HepG2 (cell line): ENCODE measurements around the gene SLU7. TPM values are rescaled to one million over a fixed set of nuclear protein-coding genes. Genes with fewer than 3 reads are reported as not detected.
"Not testable (repeated sequence)": the region's sequence is repeated elsewhere in the genome, so short reads cannot be mapped to it uniquely, and the experiment has no call there.

Experiments used
- ATAC-seq: fragments of 200-7000 bp; cut with Tn5 transposase; 3 replicates; pipeline ENCODE4 v1.9.1; 2020; ENCODE audit warnings: mild to moderate bottlenecking, moderate library complexity
- BruUV-seq: library from RNA; stranded (reverse); fragments of 400-500 nt; replicated peaks from 2 replicates; lab custom pipeline; 2021; lab: Mats Ljungman, UMichigan
- CTCF ChIA-PET: fragments of 300-600 bp; formaldehyde crosslinking; extraction: SDS; loops from one replicate; lab custom pipeline; 2021; ENCODE audit warnings: low total read pairs, inconsistent platforms, low intra/inter-chr PET ratio; lab: Yijun Ruan, JAX
- POLR2A ChIA-PET: fragments of 350-600 bp; sonication (Branson Sonifier 250); formaldehyde crosslinking; loops from one replicate; lab custom pipeline; 2020; ENCODE audit warnings: antibody characterized with exemption, inconsistent platforms; lab: Yijun Ruan, JAX
- DNase-seq: peaks from one replicate; pipeline ENCODE4 v3.0.0-alpha.2; 2015; ENCODE audit warnings: low spot score
- FAIRE-seq: peaks from 3 replicates; lab custom pipeline; 2011; peaks lifted over from hg19 to GRCh38; lab: Jason Lieb, UNC
- H2AFZ ChIP-seq: one replicate; pipeline ENCODE4 v1.6.1; 2011; ENCODE audit warnings: low read length, inconsistent platforms
- H3K27ac ChIP-seq: fragments of 300-600 bp; 3 replicates; pipeline ENCODE4 v1.8.0; 2011; ENCODE audit warnings: mixed run types, mild to moderate bottlenecking, mixed read lengths, low read length, inconsistent platforms; ENCODE audit not compliant: insufficient read depth; ENCODE audit errors: extremely low read length
- H3K27me3 ChIP-seq, 2 experiments: fragments of 200-600 bp in 1 of 2; 2 replicates in 1 of 2; 3 replicates in 1 of 2; pipeline versions ENCODE4 v1.6.0 to v1.8.0; 2011; ENCODE audit warnings: low read length in 2 of 2, mild to moderate bottlenecking in 2 of 2, moderate library complexity in 2 of 2, inconsistent platforms in 1 of 2; ENCODE audit not compliant: insufficient read depth in 2 of 2, control insufficient read depth in 1 of 2
- H3K36me3 ChIP-seq, 2 experiments: fragments of 200-600 bp in 1 of 2; replicated peaks in 1 of 2; 2 replicates in 1 of 2; 3 replicates in 1 of 2; pipeline versions ENCODE4 v1.5.1 to v1.8.0; 2011; ENCODE audit warnings: low read length in 2 of 2, inconsistent platforms in 1 of 2; ENCODE audit not compliant: insufficient read depth in 2 of 2, control insufficient read depth in 1 of 2
- H3K4me1 ChIP-seq: 2 replicates; pipeline ENCODE4 v1.5.1; 2012; ENCODE audit warnings: low read length, inconsistent platforms; ENCODE audit not compliant: insufficient read depth
- H3K4me2 ChIP-seq: 2 replicates; pipeline ENCODE4 v1.6.0; 2011; ENCODE audit warnings: low read depth, low read length, inconsistent platforms
- H3K4me3 ChIP-seq, 3 experiments: fragments of 200-600 bp in 1 of 3; sonication (generic), shearing (Covaris generic) in 1 of 3; replicated peaks in 1 of 3; 2 replicates each; pipeline ENCODE4 v1.5.1; 2011 to 2016; ENCODE audit warnings: low read length in 3 of 3, inconsistent platforms in 2 of 3, low read depth in 2 of 3, mild to moderate bottlenecking in 2 of 3, control low read depth in 1 of 3, mixed read lengths in 1 of 3; ENCODE audit not compliant: insufficient read depth in 1 of 3
- H3K79me2 ChIP-seq: one replicate; pipeline ENCODE4 v1.6.1; 2011; ENCODE audit warnings: low read length, inconsistent platforms; ENCODE audit not compliant: insufficient read depth
- H3K9ac ChIP-seq: 2 replicates; pipeline ENCODE4 v1.6.0; 2011; ENCODE audit warnings: mild to moderate bottlenecking, low read depth, low read length, inconsistent platforms; ENCODE audit not compliant: insufficient read depth
- H3K9me3 ChIP-seq: 2 replicates; pipeline ENCODE4 v1.5.1; 2012; ENCODE audit warnings: mild to moderate bottlenecking, low read length
- H4K20me1 ChIP-seq: 2 replicates; pipeline ENCODE4 v1.6.0; 2011; ENCODE audit warnings: inconsistent platforms, mild to moderate bottlenecking, low read length, moderate library complexity; ENCODE audit not compliant: insufficient read depth
- ADNP ChIP-seq: sonication (generic); formaldehyde crosslinking; IDR thresholded peaks from 2 replicates; pipeline ENCODE4 v1.4.0; 2020; ENCODE audit warnings: missing genetic modification reagents
- KDM2A ChIP-seq: sonication (generic); formaldehyde crosslinking; IDR thresholded peaks from 2 replicates; pipeline ENCODE4 v1.4.0; 2020; ENCODE audit warnings: low read depth, missing genetic modification reagents, borderline replicate concordance
- KDM5B ChIP-seq: sonication (generic); formaldehyde crosslinking; IDR thresholded peaks from 2 replicates; pipeline ENCODE4 v1.4.0; 2020; ENCODE audit warnings: missing genetic modification reagents, mild to moderate bottlenecking, borderline replicate concordance
- KMT2B ChIP-seq: IDR thresholded peaks from 2 replicates; pipeline ENCODE4 v1.6.1; 2016; ENCODE audit warnings: missing genetic modification reagents, missing compliant biosample characterization
- RXRA ChIP-seq: sonication (generic); formaldehyde crosslinking; IDR thresholded peaks from 2 replicates; pipeline ENCODE4 v1.5.1; 2020; ENCODE audit warnings: missing genetic modification reagents
- ZNF451 ChIP-seq: sonication (generic); formaldehyde crosslinking; IDR thresholded peaks from 2 replicates; pipeline ENCODE4 v1.5.0; 2020; ENCODE audit warnings: mild to moderate bottlenecking, missing genetic modification reagents
- ZNF670 ChIP-seq: sonication (generic); formaldehyde crosslinking; IDR thresholded peaks from 2 replicates; pipeline ENCODE4 v1.8.0; 2022; ENCODE audit warnings: mild to moderate bottlenecking, missing genetic modification reagents, borderline replicate concordance
- WGBS: methylation state at CpG from one replicate; pipeline ENCODE4 v1.1.6; 2017; ENCODE audit warnings: low lambda C conversion rate; 5-methylcytosine and 5-hydroxymethylcytosine counted together
- in situ Hi-C: cut with HindIII; loops from 2 replicates; pipeline ENCODE4 v1.10.0; 2017; ENCODE audit warnings: low pct_unique_long_range_greater_than_20kb; ENCODE audit not compliant: extremely low pct_ligation_motif_present
- intact Hi-C: fragments of 100-400 bp; cut with micrococcal nuclease; formaldehyde crosslinking; loops from one replicate; pipeline ENCODE4 v1.10.0; 2022; ENCODE audit not compliant: unreplicated experiment
- polyA plus RNA-seq, 8 experiments: library from polyadenylated mRNA; depleted of rRNA in 3 of 8; stranded (reverse) in 7 of 8; unstranded in 1 of 8; fragments of >200 nt; fragmentation: Illumina TruSeq in 4 of 8; extraction: Trizol in 4 of 8; gene quantifications; 2 replicates each; pipeline versions ENCODE4 v1.2.1 to v1.2.3, GENCODE V29; 2011 to 2016; ENCODE audit warnings: low read depth in 4 of 8, missing spikeins in 1 of 8, mixed read lengths in 1 of 8; ENCODE audit not compliant: insufficient read depth in 1 of 8
- total RNA-seq, 5 experiments: library from RNA; depleted of rRNA; stranded (reverse); fragments of >200 nt; fragmentation: Illumina TruSeq; extraction: Trizol; gene quantifications; 2 replicates each; pipeline ENCODE4 v1.2.3, GENCODE V29; 2016; ENCODE audit warnings: low read depth in 1 of 5
- TF ChIP-seq, protein P1 (sequence below): sonication (generic); formaldehyde crosslinking; conservative IDR thresholded peaks from 2 replicates; pipeline ENCODE4 v1.8.0; 2022; ENCODE audit warnings: low read depth, missing genetic modification reagents

SLU7 gene
- total and polyA plus RNA-seq, 2 of the 13 experiments (the other 11 are each of a cell fraction or from before 2014, with no cell fraction given), result 24.0 to 39.2 TPM

DNA sequence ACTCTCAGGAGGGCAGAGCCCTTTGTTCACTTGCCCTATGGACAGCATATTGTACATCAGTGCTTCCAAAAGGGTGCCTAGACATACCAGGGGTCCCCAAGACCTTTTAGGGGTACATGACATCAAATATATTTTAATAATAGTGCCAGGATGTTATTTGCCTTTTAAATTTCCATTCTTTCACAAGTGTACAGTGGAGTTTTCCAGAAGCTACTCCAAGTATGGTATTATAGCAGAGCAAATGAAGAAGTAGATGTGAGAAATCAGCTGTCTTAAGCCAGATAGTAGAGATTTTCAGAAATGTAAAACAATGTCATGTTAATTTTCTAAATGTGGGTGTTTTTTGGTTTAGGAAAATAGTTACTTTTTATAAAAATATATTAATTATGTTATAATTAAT, 18.4 kb upstream of the SLU7 start (continued):
- TF ChIP-seq KDM5B (CRISPR knock-in tag) (no peak), ADNP (CRISPR knock-in tag) (no peak), KMT2B (CRISPR knock-in tag) (no peak), KDM2A (CRISPR knock-in tag) (no peak), ZNF451 (no peak), RXRA (CRISPR knock-in tag) (no peak), ZNF670 (CRISPR knock-in tag) (no peak)
- TF ChIP-seq, protein P1, sequence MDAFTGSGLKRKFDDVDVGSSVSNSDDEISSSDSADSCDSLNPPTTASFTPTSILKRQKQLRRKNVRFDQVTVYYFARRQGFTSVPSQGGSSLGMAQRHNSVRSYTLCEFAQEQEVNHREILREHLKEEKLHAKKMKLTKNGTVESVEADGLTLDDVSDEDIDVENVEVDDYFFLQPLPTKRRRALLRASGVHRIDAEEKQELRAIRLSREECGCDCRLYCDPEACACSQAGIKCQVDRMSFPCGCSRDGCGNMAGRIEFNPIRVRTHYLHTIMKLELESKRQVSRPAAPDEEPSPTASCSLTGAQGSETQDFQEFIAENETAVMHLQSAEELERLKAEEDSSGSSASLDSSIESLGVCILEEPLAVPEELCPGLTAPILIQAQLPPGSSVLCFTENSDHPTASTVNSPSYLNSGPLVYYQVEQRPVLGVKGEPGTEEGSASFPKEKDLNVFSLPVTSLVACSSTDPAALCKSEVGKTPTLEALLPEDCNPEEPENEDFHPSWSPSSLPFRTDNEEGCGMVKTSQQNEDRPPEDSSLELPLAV (CRISPR knock-in tag), result no peak
- TF ChIP-seq, all 625 proteins: peak for 0

DNA sequence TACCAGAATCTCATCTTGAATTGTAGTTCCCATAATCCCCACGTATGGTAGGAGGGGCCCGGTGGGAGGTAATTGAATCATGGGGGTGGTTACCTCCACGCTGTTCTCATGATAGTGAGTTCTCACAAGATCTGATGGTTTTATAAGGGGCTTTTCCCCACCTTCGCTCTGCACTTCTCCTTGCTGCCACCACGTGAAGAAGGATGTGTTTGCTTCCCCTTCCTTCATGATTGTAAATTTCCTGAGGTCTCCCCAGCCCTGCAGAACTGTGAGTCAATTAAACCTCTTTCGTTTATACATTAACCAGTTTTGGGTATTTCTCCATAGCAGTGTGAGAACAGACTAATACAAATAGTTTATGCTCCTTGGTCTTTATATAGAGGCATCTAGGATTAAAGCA, 17.8 kb upstream of the SLU7 start:
- H3K4me2 ChIP-seq, POLR2A ChIA-PET, intact Hi-C loops, H3K9ac ChIP-seq, H3K9me3 ChIP-seq, H4K20me1 ChIP-seq, H3K79me2 ChIP-seq, FAIRE-seq, H3K4me3 ChIP-seq, BruUV-seq, H2AFZ ChIP-seq, H3K36me3 ChIP-seq, ATAC-seq, DNase-seq, H3K27me3 ChIP-seq, H3K27ac ChIP-seq, CTCF ChIA-PET: not testable (repeated sequence)
- WGBS, result 13% methylated on average over 6 of the region's 6 CpGs
- H3K4me1 ChIP-seq, result peaks cover 43% of the 10 kb centered on the region
- in situ Hi-C loops, result loop anchor here (5.0 to 10.0 kb wide), 2 partner anchors 66 to 358 kb away; no protein-coding TSS in a partner anchor
